Right lobe of liver (tissue), 6 donors: ENCODE data around the gene NUP85. TPM values are rescaled to one million over a fixed set of nuclear protein-coding genes. Genes with fewer than 3 reads are reported as not detected.

Experiments used
- ATAC-seq, 4 donors: fragments of 200-7000 bp; cut with Tn5 transposase; one replicate each; pipeline ENCODE4 v1.9.1; 2020; ENCODE audit warnings: mild to moderate bottlenecking in 4 of 4, moderate library complexity in 4 of 4
- DNase-seq, 3 donors: peaks; one replicate each; pipeline ENCODE4 v3.0.0-alpha.2; 2020
- H3K27ac ChIP-seq, 3 donors: fragments of 200-600 bp; one replicate each; pipeline ENCODE4 v1.8.0; 2022
- H3K27me3 ChIP-seq, 2 donors: fragments of 200-600 bp; one replicate each; pipeline ENCODE4 v1.8.0; 2022
- H3K36me3 ChIP-seq, 4 donors: fragments of 200-600 bp; sonication (generic) in 1 of 4; one replicate each; pipeline versions ENCODE4 v1.5.1 to v1.8.0; 2017 to 2022; ENCODE audit warnings: control low read depth in 1 of 4
- H3K4me1 ChIP-seq, 4 donors: fragments of 200-600 bp; sonication (generic) in 1 of 4; one replicate each; pipeline versions ENCODE4 v1.5.1 to v1.8.0; 2017 to 2022; ENCODE audit warnings: control low read depth in 1 of 4
- H3K4me3 ChIP-seq, 3 donors: fragments of 200-600 bp; one replicate each; pipeline ENCODE4 v1.8.0; 2022
- H3K9me3 ChIP-seq, 4 donors: fragments of 200-600 bp; sonication (generic) in 1 of 4; one replicate each; pipeline versions ENCODE4 v1.5.1 to v1.8.0; 2017 to 2022; ENCODE audit warnings: control low read depth in 1 of 4
- POLR2A ChIP-seq: fragments of 450-650 bp; IDR thresholded peaks from one replicate; pipeline ENCODE4 v1.6.1; 2017; ENCODE audit warnings: antibody characterized with exemption, mild to moderate bottlenecking
- WGBS: methylation state at CpG from one replicate; pipeline ENCODE4 v1.1.6; 2018; ENCODE audit warnings: low coverage, low lambda C conversion rate; ENCODE audit not compliant: insufficient coverage; ENCODE audit errors: missing lambda C conversion rate; 5-methylcytosine and 5-hydroxymethylcytosine counted together
- intact Hi-C, 2 donors: fragments of 100-400 bp; cut with DNase I; formaldehyde crosslinking; loops; one replicate each; pipeline versions ENCODE4 v1.11.2 to v1.14.1; 2022
- total RNA-seq, 6 experiments: library from RNA; depleted of rRNA in 2 of 6; stranded (reverse); fragments of >200 nt in 2 of 6; fragmentation: NEBNext Ultra II Directional in 3 of 6; extraction: Animal tissue kit (Norgen Biotek cat#: 25700) in 3 of 6; gene quantifications; one replicate each; pipeline versions ENCODE4 v1.1.0 to v1.2.4, GENCODE V29; 2016 to 2023
- TF ChIP-seq, protein P1 (sequence below), 4 donors: fragments of 200-600 bp in 3 of 4; fragments of 450-650 bp in 1 of 4; IDR thresholded peaks; one replicate each; pipeline versions ENCODE4 v1.5.1 to v1.8.0; 2016 to 2022; ENCODE audit warnings: antibody characterized with exemption in 4 of 4, mild to moderate bottlenecking in 2 of 4
- donor health status: DM: no; HTN: yes; CAD: no.
- donor health status: DM: no; HTN: no; CAD: no.
- donor health status: DM: no; HTN: no; CAD: no.
- donor health status: DM: no; HTN: yes; CAD: no.
- donor health status: DM: no; HTN: yes; CAD: no.

Gene NUP85
- total RNA-seq, 6 experiments from 2014 or later: 15.3 to 32.8 (median 25.9) TPM

DNA sequence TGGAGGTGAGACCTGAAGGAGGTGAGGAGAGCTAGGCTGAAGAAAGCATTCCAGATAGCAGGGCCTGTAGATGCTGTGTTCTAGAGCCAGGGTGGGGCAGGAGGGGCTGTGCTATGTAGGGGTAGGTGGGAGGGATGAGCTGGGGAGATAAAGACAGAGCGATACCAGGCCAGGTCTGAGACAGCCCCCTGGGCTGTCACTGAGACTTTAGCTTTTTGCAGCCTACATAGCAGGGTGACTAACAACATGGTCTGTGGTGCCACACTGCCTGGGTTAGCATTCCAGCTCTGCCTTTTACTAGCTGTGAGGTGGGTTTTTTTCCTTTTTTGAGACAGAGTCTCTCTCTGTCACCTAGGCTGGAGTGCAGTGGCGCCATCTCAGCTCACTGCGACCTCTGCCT, 14.3 kb downstream of the NUP85 start:
- H3K4me3 ChIP-seq: no peak overlapping the region
- peaks cover 0 to 52% (median 16%) of the 10 kb centered on the region in 4 donors for H3K36me3 ChIP-seq
- no peaks in the 10 kb centered on the region for H3K27me3 ChIP-seq
- H3K4me1 ChIP-seq: no peaks in the 10 kb centered on the region
- H3K9me3 ChIP-seq: no peaks in the 10 kb centered on the region
- DNase-seq (no peak), ATAC-seq (no peak)
- WGBS: 100% methylated on average over 2 of the region's 3 CpGs
- TF ChIP-seq POLR2A: no peak
- TF ChIP-seq, protein P1, sequence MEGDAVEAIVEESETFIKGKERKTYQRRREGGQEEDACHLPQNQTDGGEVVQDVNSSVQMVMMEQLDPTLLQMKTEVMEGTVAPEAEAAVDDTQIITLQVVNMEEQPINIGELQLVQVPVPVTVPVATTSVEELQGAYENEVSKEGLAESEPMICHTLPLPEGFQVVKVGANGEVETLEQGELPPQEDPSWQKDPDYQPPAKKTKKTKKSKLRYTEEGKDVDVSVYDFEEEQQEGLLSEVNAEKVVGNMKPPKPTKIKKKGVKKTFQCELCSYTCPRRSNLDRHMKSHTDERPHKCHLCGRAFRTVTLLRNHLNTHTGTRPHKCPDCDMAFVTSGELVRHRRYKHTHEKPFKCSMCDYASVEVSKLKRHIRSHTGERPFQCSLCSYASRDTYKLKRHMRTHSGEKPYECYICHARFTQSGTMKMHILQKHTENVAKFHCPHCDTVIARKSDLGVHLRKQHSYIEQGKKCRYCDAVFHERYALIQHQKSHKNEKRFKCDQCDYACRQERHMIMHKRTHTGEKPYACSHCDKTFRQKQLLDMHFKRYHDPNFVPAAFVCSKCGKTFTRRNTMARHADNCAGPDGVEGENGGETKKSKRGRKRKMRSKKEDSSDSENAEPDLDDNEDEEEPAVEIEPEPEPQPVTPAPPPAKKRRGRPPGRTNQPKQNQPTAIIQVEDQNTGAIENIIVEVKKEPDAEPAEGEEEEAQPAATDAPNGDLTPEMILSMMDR (IDR thresholded peaks at IDR 0.05): no peak
- no peak overlapping the region for H3K27ac ChIP-seq
- intact Hi-C loops: no loop called here

- ATAC-seq (no peak), DNase-seq (no peak)
- 0% methylated on average over 1 of the region's 14 CpGs for WGBS
- Histone ChIP-seq H3K27me3 (no peaks in the 10 kb centered on the region), H3K4me3 (no peak overlapping the region), H3K9me3 (no peaks in the 10 kb centered on the region), H3K27ac (no peak overlapping the region), H3K36me3 (peaks cover 0 to 38% (median 3%) of the 10 kb centered on the region in 4 donors), H3K4me1 (no peaks in the 10 kb centered on the region)
- no peak for TF ChIP-seq POLR2A
- TF ChIP-seq, protein P1 (IDR thresholded peaks at IDR 0.05): no peak
- intact Hi-C loops: no loop called here
These were observed 19.5 kb downstream of the NUP85 start for GRCh38 chr17:75225016-75225415.

DNA sequence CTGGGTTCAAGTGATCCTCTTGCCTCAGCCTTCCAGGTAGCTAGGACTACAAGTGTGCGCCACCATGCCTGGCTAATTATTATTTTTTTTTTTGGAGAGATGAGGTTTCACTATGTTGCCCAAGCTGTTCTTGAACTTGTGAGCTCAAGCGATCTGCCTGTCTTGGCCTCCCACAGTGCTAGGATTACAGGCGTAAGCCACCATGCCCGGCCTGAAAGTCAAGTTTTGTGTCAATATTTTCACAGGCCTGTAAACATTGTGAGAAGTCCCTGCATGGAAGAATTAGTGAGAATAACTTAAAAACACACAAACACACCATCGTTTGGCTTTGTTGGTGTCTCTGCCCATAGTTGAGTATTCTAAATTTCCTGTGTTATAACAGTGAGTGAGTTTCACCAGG, 22.2 kb downstream of the NUP85 start:
- Histone ChIP-seq H3K4me1 (no peaks in the 10 kb centered on the region), H3K27me3 (no peaks in the 10 kb centered on the region), H3K4me3 (no peak overlapping the region), H3K36me3 (peaks cover 0 to 57% (median 16%) of the 10 kb centered on the region in 4 donors), H3K27ac (no peak overlapping the region), H3K9me3 (no peaks in the 10 kb centered on the region)
- WGBS: 64% methylated on average over 5 of the region's 5 CpGs
- ATAC-seq (no peak), DNase-seq (no peak)
- TF ChIP-seq, protein P1 (IDR thresholded peaks at IDR 0.05): no peak
- TF ChIP-seq POLR2A: no peak
- intact Hi-C loops: no loop called here

GRCh38 chr17:75228305-75228704, 22.8 kb downstream of the NUP85 start:
- no peaks in the 10 kb centered on the region for H3K9me3 ChIP-seq
- ATAC-seq: peak; percentile 57 to 66 (median 58)
- no peaks in the 10 kb centered on the region for H3K4me1 ChIP-seq
- intact Hi-C loops: no loop called here
- H3K36me3 ChIP-seq: peaks cover 0 to 60% (median 18%) of the 10 kb centered on the region in 4 donors
- WGBS: 31% methylated on average over 2 of the region's 2 CpGs
- no peak for TF ChIP-seq POLR2A
- TF ChIP-seq, protein P1 (IDR thresholded peaks at IDR 0.05): no peak
- no peaks in the 10 kb centered on the region for H3K27me3 ChIP-seq
- H3K27ac ChIP-seq: no peak overlapping the region
- H3K4me3 ChIP-seq: no peak overlapping the region
- DNase-seq: no peak

GRCh38 chr17:75228847-75229246, 23.4 kb downstream of the NUP85 start:
- ATAC-seq (peak; percentile 31 to 56 (median 34)), DNase-seq (no peak)
- Histone ChIP-seq H3K9me3 (no peaks in the 10 kb centered on the region), H3K27me3 (no peaks in the 10 kb centered on the region), H3K36me3 (peaks cover 0 to 60% (median 18%) of the 10 kb centered on the region in 4 donors), H3K27ac (peak overlapping the region in 1 of 3 donors; percentile 8), H3K4me3 (no peak overlapping the region), H3K4me1 (no peaks in the 10 kb centered on the region)
- 72% methylated on average over 4 of the region's 4 CpGs for WGBS
- TF ChIP-seq POLR2A: no peak
- intact Hi-C loops: no loop called here
